ENCODE measurements around the gene NANOG.
A peak's percentile ranks its signal among the peaks of the same experiment; 100 is the strongest.
"Not testable (repeated sequence)": the region's sequence is repeated elsewhere in the genome, so short reads cannot be mapped to it uniquely, and the experiment has no call there.

Gene NANOG

GRCh38 chr12:7806319-7806718 lies 17.1 kb downstream of the NANOG start:
- not testable (repeated sequence) for DNase-seq

- peak; percentile 24 for DNase-seq
Measured at GRCh38 chr12:7806863-7807487, 17.8 kb downstream of the NANOG start.

- not testable (repeated sequence) for DNase-seq
Measured at GRCh38 chr12:7825754-7826153, 36.6 kb downstream of the NANOG start.

GRCh38 chr12:7829737-7830136 lies 40.5 kb downstream of the NANOG start:
- DNase-seq, result not testable (repeated sequence)

GRCh38 chr12:7832059-7832696 lies 43.0 kb downstream of the NANOG start:
- peak; percentile 48 for DNase-seq

GRCh38 chr12:7833201-7833600 lies 44.0 kb downstream of the NANOG start:
- not testable (repeated sequence) for DNase-seq

- DNase-seq, result no peak
Measured at GRCh38 chr12:7833831-7834230, 44.6 kb downstream of the NANOG start.

- DNase-seq, result no peak
Measured at GRCh38 chr12:7834701-7835100, 45.5 kb downstream of the NANOG start.

- no peak for DNase-seq
Measured at GRCh38 chr12:7835116-7835515, 45.9 kb downstream of the NANOG start.

- no peak for DNase-seq
Measured at GRCh38 chr12:7835766-7836165, 46.6 kb downstream of the NANOG start.

- no peak for DNase-seq
Measured at GRCh38 chr12:7837366-7837765, 48.2 kb downstream of the NANOG start.

GRCh38 chr12:7839226-7839625 lies 50.0 kb downstream of the NANOG start:
- not testable (repeated sequence) for DNase-seq

GRCh38 chr12:7839848-7840247 lies 50.6 kb downstream of the NANOG start:
- not testable (repeated sequence) for DNase-seq

- DNase-seq, result not testable (repeated sequence)
Measured at GRCh38 chr12:7842444-7842843, 53.2 kb downstream of the NANOG start.

GRCh38 chr12:7843149-7843548 lies 53.9 kb downstream of the NANOG start:
- DNase-seq, result not testable (repeated sequence)

GRCh38 chr12:7843583-7843982 lies 54.4 kb downstream of the NANOG start:
- peak; percentile 13 for DNase-seq

GRCh38 chr12:7844116-7844515 lies 54.9 kb downstream of the NANOG start:
- no peak for DNase-seq

- not testable (repeated sequence) for DNase-seq
Measured at GRCh38 chr12:7847226-7848097, 58.3 kb downstream of the NANOG start.

GRCh38 chr12:7848098-7848422 lies 58.9 kb downstream of the NANOG start:
- DNase-seq, result not testable (repeated sequence)

All from GF-D8 (cell line).